ENCODE results near the gene ATPAF1.

The ATPAF1 gene

DNA sequence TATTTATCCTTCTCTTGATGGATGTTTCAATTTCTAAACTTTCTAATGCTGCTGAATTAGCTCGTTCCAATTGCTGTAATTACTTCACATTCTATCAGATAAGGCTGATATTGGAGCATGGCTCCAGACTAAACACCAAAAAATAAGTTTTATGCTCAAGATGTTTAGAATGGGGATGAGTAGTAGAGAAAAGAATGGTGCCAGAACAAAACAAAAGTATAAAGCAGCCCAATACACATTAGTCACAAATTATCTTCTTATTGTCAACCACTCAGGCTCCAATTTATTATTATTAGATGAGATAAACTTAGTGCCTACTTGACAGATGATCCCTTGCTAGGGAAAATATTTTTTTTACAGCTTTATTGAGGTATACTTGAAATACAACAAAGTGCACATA lies 21.8 kb downstream of the ATPAF1 start:
- DNase-seq (ENCODE audit: low spot score) = no peak

DNA sequence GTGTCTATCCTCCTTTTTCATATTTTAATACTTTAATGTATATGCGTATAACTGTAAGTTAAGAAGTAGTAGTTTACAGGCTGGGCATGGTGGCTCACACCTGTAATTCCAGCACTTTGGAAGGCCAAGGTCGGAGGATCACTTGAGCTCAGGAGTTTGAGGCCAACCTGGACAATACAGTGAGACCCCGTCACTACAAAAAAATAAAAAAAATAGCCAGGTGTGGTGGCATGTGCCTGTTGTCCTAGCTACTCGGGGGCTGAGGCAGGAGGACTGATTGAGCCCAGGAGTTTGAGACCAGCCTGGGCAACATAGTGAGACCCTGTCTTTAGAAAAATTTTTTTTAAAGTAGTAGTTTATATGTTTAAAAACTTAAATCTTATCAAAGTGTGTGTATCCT lies 22.3 kb downstream of the ATPAF1 start:
- no peak for DNase-seq (ENCODE audit: low spot score)
- TF ChIP-seq, protein P1, sequence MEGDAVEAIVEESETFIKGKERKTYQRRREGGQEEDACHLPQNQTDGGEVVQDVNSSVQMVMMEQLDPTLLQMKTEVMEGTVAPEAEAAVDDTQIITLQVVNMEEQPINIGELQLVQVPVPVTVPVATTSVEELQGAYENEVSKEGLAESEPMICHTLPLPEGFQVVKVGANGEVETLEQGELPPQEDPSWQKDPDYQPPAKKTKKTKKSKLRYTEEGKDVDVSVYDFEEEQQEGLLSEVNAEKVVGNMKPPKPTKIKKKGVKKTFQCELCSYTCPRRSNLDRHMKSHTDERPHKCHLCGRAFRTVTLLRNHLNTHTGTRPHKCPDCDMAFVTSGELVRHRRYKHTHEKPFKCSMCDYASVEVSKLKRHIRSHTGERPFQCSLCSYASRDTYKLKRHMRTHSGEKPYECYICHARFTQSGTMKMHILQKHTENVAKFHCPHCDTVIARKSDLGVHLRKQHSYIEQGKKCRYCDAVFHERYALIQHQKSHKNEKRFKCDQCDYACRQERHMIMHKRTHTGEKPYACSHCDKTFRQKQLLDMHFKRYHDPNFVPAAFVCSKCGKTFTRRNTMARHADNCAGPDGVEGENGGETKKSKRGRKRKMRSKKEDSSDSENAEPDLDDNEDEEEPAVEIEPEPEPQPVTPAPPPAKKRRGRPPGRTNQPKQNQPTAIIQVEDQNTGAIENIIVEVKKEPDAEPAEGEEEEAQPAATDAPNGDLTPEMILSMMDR (IDR thresholded peaks at IDR 0.05; ENCODE audit: extremely low read depth, missing control alignments) = no peak

More for the DNA sequence above, 21.8 kb downstream of the ATPAF1 start:
- TF ChIP-seq, protein P1 (IDR thresholded peaks at IDR 0.05; ENCODE audit: extremely low read depth, missing control alignments) = no peak

DNA sequence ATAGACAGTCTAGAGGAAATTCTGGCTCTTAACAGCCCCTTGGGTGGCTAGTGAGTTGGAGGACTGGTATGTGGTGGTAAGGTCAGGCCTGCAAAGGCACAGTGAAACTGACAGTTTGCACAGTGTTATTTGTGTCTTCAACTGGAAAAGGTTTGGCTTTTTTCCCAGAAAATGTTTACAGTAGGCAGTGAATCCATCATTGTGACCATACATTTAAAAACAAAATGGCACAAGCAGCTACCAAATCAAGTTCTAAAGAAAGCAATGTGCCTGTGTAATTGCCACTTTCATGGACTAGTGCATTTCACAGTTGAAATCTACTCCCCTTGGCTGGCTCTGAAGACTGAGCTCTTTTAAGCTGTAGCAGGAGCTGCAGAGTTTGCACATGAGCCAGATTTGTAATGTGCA lies 24.8 kb downstream of the ATPAF1 start:
- TF ChIP-seq, protein P1 (IDR thresholded peaks at IDR 0.05; ENCODE audit: extremely low read depth, missing control alignments) = no peak
- no peak for DNase-seq (ENCODE audit: low spot score)

GRCh38 chr1:46642115-46642680 lies 26.0 kb downstream of the ATPAF1 start:
- DNase-seq (ENCODE audit: low spot score) = no peak
- TF ChIP-seq, protein P1 (IDR thresholded peaks at IDR 0.05; ENCODE audit: extremely low read depth, missing control alignments) = no peak

- DNase-seq (ENCODE audit: low spot score) = no peak
- TF ChIP-seq, protein P1 (IDR thresholded peaks at IDR 0.05; ENCODE audit: extremely low read depth, missing control alignments) = no peak
Measured at GRCh38 chr1:46639547-46639946, 28.6 kb downstream of the ATPAF1 start.

DNA sequence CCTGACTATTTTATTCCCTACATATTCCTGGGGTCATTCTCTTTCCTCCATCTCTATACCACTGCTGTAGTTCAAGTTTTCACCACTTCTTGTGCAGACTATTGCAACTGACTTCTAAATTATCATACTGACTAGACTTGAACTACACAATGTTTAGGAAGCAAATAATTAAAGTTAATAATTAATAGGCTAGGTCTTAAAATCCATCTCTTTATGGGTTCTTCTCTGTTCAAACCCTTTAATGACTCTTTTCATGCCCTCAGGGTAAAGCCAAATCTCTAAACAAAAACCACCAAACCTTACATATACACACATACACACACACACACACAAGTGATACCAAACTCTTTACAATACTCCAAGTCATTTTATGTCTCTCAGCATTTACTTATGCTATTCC lies 29.2 kb downstream of the ATPAF1 start:
- TF ChIP-seq, protein P1 (IDR thresholded peaks at IDR 0.05; ENCODE audit: extremely low read depth, missing control alignments) = no peak
- DNase-seq (ENCODE audit: low spot score) = no peak

GRCh38 chr1:46637444-46638083 lies 30.6 kb downstream of the ATPAF1 start:
- DNase-seq (ENCODE audit: low spot score) = no peak

More at GRCh38 chr1:46637444-46638083, 30.6 kb downstream of the ATPAF1 start:
- TF ChIP-seq, protein P1 (IDR thresholded peaks at IDR 0.05; ENCODE audit: extremely low read depth, missing control alignments) = no peak
